ENCODE measurements around the gene CABP2.

DNA sequence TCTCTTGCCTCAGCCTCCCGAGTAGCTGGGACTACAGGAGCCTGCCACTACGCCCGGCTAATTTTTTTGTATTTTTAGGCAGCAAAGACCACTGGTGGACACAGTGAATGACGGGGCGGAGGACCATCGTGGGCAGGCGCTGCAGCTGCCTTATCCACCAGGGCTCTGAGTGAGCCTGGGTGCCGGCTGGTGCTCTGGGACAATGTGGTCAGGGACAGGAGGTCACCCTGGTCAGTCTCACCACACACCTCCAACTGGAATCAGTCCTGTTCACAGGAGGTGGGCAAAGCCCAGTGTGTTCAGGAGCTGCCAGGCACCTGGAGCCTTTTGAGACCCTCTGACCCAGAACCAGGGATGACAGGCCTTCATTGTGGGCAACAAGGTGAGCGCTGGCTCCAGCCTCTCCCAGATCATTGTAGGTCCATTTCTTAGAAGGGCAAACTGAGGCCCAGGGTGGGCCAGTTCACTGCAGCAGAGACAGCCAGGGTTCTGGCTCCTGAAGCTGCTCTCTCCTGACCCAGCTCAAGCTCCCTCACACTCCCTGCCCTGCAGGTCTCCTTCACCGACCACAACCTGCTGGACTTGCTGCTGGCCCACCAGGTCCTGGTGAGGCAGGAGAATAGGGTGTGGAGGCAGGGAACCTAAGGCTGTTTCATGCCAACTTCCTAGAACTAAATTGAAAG, 15.7 kb upstream of the CABP2 start:
- TF ChIP-seq, protein P1, sequence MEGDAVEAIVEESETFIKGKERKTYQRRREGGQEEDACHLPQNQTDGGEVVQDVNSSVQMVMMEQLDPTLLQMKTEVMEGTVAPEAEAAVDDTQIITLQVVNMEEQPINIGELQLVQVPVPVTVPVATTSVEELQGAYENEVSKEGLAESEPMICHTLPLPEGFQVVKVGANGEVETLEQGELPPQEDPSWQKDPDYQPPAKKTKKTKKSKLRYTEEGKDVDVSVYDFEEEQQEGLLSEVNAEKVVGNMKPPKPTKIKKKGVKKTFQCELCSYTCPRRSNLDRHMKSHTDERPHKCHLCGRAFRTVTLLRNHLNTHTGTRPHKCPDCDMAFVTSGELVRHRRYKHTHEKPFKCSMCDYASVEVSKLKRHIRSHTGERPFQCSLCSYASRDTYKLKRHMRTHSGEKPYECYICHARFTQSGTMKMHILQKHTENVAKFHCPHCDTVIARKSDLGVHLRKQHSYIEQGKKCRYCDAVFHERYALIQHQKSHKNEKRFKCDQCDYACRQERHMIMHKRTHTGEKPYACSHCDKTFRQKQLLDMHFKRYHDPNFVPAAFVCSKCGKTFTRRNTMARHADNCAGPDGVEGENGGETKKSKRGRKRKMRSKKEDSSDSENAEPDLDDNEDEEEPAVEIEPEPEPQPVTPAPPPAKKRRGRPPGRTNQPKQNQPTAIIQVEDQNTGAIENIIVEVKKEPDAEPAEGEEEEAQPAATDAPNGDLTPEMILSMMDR (IDR thresholded peaks at IDR 0.05), result no peak
- TF ChIP-seq RFX5 (IDR thresholded peaks at IDR 0.05; ENCODE audit: low read length), result no peak
- TF ChIP-seq MXI1 (IDR thresholded peaks at IDR 0.05; ENCODE audit: low read depth, low read length), result no peak
- TF ChIP-seq, protein P2, sequence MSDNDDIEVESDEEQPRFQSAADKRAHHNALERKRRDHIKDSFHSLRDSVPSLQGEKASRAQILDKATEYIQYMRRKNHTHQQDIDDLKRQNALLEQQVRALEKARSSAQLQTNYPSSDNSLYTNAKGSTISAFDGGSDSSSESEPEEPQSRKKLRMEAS (IDR thresholded peaks at IDR 0.05; ENCODE audit: low read depth), result no peak
- TF ChIP-seq EZH2phosphoT487 (IDR thresholded peaks at IDR 0.05; ENCODE audit: borderline replicate concordance, low read depth), result no peak
- no peak for TF ChIP-seq RAD21 (IDR thresholded peaks at IDR 0.05; ENCODE audit: low read length)
- no peak for TF ChIP-seq TAF1 (IDR thresholded peaks at IDR 0.05; ENCODE audit: borderline replicate concordance, low read depth, low read length)
- TF ChIP-seq NFIC (IDR thresholded peaks at IDR 0.05; ENCODE audit: borderline replicate concordance), result no peak
- TF ChIP-seq MEF2A (IDR thresholded peaks at IDR 0.05; ENCODE audit: borderline replicate concordance, low read depth), result no peak
- TF ChIP-seq YY1 (IDR thresholded peaks at IDR 0.05; ENCODE audit: low read depth), result no peak
- no peak for TF ChIP-seq TCF12 (IDR thresholded peaks at IDR 0.05)
